Measurements from ENCODE around the gene TEAD1.

TEAD1 gene

GRCh38 chr11:12667646-12668045 lies 6.6 kb upstream of the TEAD1 start:
- DNase-seq = no peak

GRCh38 chr11:12668166-12668565 lies 6.1 kb upstream of the TEAD1 start:
- DNase-seq = no peak

GRCh38 chr11:12669930-12670329 lies 4.3 kb upstream of the TEAD1 start:
- DNase-seq = no peak

- DNase-seq = no peak
Observed at GRCh38 chr11:12671370-12671769, 2.9 kb upstream of the TEAD1 start.

- no peak for DNase-seq
Observed at GRCh38 chr11:12673601-12673923, 659 bp upstream of the TEAD1 start.

- DNase-seq = no peak
Observed at GRCh38 chr11:12674571-12674935, 332 bp downstream of the TEAD1 start.

GRCh38 chr11:12674936-12675696 lies 895 bp downstream of the TEAD1 start:
- no peak for DNase-seq

GRCh38 chr11:12675951-12676711 lies 1.9 kb downstream of the TEAD1 start:
- no peak for DNase-seq

GRCh38 chr11:12677131-12677530 lies 2.9 kb downstream of the TEAD1 start:
- DNase-seq = no peak

GRCh38 chr11:12678092-12678491 lies 3.9 kb downstream of the TEAD1 start:
- no peak for DNase-seq

- DNase-seq = no peak
Observed at GRCh38 chr11:12678991-12679390, 4.8 kb downstream of the TEAD1 start.

- DNase-seq = no peak
Observed at GRCh38 chr11:12679471-12679870, 5.2 kb downstream of the TEAD1 start.

- peak in 1 of 2 donors; percentile 4 for DNase-seq
Observed at GRCh38 chr11:12680246-12680939, 6.2 kb downstream of the TEAD1 start.

GRCh38 chr11:12680940-12681258 lies 6.7 kb downstream of the TEAD1 start:
- no peak for DNase-seq

GRCh38 chr11:12681466-12681865 lies 7.2 kb downstream of the TEAD1 start:
- no peak for DNase-seq

- no peak for DNase-seq
Observed at GRCh38 chr11:12682288-12682687, 8.1 kb downstream of the TEAD1 start.

GRCh38 chr11:12682737-12683500 lies 8.7 kb downstream of the TEAD1 start:
- DNase-seq = no peak

GRCh38 chr11:12683874-12684273 lies 9.7 kb downstream of the TEAD1 start:
- no peak for DNase-seq

GRCh38 chr11:12684315-12684714 lies 10.1 kb downstream of the TEAD1 start:
- no peak for DNase-seq

- DNase-seq = no peak
Observed at GRCh38 chr11:12684816-12685215, 10.6 kb downstream of the TEAD1 start.

GRCh38 chr11:12685229-12685628 lies 11.0 kb downstream of the TEAD1 start:
- DNase-seq = no peak

- DNase-seq = no peak
Observed at GRCh38 chr11:12686246-12687060, 12.2 kb downstream of the TEAD1 start.

All from CD4-positive, alpha-beta T cell treated with Interferon alpha-2 for 1 hour (primary cell).